ENCODE data around the gene ELMOD3.
A peak's percentile ranks its signal among the peaks of the same experiment; 100 is the strongest.
"Not testable (repeated sequence)": the region's sequence is repeated elsewhere in the genome, so short reads cannot be mapped to it uniquely, and the experiment has no call there.

The ELMOD3 gene

GRCh38 chr2:85376291-85377065 is 21.9 kb downstream of the ELMOD3 start:
- DNase-seq = no peak

GRCh38 chr2:85377083-85377482 is 22.5 kb downstream of the ELMOD3 start:
- no peak for DNase-seq

GRCh38 chr2:85378257-85378656 is 23.7 kb downstream of the ELMOD3 start:
- no peak for DNase-seq

GRCh38 chr2:85380048-85380447 is 25.5 kb downstream of the ELMOD3 start:
- no peak for DNase-seq

DNA sequence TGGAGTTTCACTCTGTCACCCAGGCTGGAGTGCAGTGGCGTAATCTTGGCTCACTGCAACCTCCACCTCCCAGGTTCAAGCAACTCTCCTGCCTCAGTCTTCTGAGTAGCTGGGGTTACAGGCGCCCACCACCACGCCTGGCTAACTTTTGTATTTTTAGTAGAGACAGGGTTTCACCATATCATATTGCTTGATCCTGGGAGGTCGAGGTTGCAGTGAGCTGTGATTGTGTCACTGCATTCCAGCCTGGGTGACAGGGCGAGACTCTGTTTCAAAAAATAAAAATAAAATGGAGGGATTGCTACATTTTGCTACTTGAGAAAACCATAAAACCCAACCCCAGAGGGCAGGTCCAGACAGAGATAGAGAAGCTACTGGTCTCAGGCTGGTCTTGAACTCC is 28.6 kb downstream of the ELMOD3 start:
- DNase-seq = not testable (repeated sequence)

DNA sequence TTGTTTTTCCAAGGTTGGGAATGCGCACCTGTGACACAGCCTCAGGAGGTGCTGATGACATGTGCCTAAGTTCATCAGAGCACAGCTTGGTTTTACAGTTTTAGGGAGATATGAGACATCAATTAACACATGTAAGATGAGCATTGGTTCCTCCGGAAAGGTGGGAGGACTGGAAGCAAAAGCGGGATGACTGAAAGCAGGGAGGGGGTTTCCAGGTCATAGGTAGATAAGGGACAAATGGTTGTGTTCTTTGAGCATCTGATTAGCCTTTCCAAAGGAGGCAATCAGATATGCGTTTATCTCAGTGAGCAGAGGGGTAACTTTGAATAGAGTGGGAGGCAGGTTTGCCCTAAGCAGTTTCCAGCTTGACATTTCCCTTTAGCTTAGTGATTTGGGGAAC is 29.3 kb downstream of the ELMOD3 start:
- DNase-seq = no peak

DNA sequence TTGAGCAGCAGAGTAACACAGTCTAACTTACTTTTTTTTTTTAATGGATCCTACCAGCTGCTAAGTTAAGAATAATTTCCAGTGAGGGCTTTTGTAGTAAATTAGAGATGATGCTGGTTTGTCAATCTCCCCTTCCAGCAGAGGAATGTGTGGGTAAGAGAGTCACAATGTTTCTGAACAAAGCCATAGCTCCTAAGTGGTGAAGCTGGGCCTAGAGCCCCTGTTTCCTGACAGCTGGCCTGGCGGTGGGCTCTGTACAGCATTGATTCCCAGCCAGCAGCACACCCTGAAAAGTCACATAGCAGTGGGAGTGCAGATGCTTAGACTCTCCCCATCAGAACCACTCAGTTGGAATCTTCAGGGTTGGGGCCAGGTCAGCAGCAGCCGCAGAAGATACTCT is 31.2 kb downstream of the ELMOD3 start:
- no peak for DNase-seq

DNA sequence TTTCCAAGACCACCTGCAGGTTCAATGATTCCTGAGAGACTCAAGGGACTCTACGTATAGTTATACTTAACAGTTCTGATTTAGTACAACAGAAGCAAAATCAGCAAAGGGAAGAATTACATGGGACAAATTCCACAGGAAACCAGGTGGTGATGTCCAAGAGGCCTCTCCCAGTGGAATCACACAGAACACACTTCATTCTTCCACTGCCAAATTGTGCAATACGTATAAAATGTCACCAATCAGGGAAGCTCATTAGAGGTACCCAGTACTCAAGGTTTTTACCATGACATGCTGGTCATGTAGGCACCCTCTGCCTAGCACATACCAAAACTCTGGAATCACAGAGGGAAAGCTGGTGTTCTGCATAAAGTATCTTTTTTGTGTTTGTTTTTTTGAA is 33.2 kb downstream of the ELMOD3 start:
- no peak for DNase-seq

GRCh38 chr2:85388878-85389538 is 34.4 kb downstream of the ELMOD3 start:
- DNase-seq = no peak

DNA sequence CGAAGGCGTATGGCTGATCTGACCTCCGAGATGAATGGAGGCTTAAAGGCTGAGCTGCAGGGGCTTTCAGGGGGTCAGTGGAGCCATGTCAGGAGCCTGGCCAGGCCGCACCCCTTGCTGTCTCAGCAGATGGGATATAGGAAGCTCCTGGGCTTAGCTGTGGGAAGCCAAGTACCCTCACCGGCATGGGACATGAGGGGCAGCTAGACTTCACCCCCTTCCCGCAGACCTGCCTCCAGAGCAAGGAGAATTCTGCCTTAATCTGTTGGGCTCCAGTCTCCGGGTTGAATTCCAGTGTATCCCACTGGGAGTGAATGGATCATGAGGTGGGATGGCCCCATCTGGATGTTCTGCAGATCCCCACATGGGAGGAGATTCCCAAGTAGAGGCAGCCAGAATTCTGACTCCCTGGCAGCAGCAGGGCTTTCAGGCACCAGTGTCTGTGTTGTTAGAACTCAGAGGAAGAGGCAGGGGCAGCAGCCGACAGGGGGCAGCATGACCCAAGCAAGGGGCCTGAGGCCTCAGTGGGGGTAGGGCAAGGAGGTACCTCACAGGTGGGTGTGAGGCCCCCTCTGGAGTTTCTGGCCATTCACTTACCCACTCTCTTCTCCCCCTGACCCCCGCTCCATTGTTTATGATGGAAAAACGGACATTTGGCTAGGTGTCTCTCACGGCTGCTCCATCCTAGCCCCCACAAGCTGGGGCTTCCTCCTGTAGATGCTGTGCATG is 36.5 kb downstream of the ELMOD3 start:
- peak in 5 of 14 donors; percentile 19 to 49 (median 28) for DNase-seq

DNA sequence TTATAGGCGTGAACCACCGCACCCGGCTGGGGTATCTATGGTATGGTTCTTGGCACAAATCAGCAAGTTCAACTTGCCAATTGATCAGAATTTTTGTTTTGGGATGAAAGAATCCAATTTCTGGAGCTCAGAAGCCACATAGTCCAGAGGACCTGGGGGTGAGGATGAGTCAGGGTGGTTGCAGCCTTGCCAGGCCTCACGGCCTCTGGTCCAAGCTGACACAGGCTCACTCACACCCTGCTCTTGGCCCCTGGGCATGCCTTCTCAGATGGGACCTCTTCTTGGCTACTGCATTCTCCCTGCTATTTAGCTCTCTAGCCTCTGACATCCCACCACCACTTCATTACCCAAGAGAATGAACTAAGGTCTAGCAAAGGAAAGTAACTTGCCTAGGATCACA is 39.3 kb downstream of the ELMOD3 start:
- DNase-seq = peak in 1 of 14 donors; percentile 75

DNA sequence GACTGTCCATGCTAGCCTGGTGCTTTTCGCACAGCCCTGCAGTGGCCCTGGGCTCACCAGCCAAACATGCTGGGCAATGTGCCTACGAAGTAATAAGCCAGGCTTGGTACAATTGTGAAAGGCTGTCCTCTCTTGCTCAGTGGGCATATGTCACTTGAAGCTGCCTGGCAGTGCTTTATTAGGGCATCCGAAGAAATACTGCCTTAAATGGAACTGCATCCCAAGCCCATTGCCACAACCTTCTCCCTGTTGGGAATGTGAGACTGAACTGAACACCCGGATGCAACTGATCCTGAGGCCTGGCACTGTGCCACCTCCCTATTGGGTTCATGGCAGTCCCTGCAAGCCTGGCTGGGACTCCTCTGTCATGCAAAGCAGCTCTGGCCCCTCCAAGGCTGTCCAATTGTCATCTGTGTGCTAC is 39.7 kb downstream of the ELMOD3 start:
- DNase-seq = peak in 11 of 14 donors; percentile 44 to 89 (median 56)

DNA sequence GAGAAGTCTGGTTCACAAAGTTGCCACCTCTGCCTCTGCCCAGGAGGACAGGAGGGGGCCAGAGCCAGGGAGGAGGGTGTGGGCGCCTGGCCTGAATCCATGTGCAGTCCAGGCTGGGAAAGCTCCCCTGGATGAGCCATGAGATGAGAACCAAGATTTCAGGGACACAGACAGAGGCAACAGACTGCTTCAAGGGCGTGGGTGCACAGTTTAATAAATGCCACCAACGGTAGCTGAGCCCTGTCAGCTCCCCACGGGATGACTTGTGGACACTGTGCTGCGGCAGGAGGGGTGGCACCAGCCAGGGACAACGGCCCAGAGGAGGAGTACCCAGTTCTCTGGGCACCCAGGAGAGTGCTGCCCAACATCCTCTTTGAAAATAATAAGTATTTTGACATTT is 40.4 kb downstream of the ELMOD3 start:
- no peak for DNase-seq

GRCh38 chr2:85395912-85396475 is 41.4 kb downstream of the ELMOD3 start:
- no peak for DNase-seq

GRCh38 chr2:85396531-85397470 is 42.2 kb downstream of the ELMOD3 start:
- no peak for DNase-seq

GRCh38 chr2:85397925-85398331 is 43.4 kb downstream of the ELMOD3 start:
- no peak for DNase-seq

GRCh38 chr2:85398426-85399182 is 44.0 kb downstream of the ELMOD3 start:
- DNase-seq = no peak

- no peak for DNase-seq
These were observed 44.5 kb downstream of the ELMOD3 start for GRCh38 chr2:85399183-85399455.

GRCh38 chr2:85400023-85400422 is 45.5 kb downstream of the ELMOD3 start:
- DNase-seq = no peak

GRCh38 chr2:85400541-85401463 is 46.2 kb downstream of the ELMOD3 start:
- peak in 4 of 14 donors; percentile 59 to 88 (median 72) for DNase-seq

All from C1 segment of cervical spinal cord (tissue), 14 donors.